ENCODE results near the gene ZNF507.

Gene ZNF507

DNA sequence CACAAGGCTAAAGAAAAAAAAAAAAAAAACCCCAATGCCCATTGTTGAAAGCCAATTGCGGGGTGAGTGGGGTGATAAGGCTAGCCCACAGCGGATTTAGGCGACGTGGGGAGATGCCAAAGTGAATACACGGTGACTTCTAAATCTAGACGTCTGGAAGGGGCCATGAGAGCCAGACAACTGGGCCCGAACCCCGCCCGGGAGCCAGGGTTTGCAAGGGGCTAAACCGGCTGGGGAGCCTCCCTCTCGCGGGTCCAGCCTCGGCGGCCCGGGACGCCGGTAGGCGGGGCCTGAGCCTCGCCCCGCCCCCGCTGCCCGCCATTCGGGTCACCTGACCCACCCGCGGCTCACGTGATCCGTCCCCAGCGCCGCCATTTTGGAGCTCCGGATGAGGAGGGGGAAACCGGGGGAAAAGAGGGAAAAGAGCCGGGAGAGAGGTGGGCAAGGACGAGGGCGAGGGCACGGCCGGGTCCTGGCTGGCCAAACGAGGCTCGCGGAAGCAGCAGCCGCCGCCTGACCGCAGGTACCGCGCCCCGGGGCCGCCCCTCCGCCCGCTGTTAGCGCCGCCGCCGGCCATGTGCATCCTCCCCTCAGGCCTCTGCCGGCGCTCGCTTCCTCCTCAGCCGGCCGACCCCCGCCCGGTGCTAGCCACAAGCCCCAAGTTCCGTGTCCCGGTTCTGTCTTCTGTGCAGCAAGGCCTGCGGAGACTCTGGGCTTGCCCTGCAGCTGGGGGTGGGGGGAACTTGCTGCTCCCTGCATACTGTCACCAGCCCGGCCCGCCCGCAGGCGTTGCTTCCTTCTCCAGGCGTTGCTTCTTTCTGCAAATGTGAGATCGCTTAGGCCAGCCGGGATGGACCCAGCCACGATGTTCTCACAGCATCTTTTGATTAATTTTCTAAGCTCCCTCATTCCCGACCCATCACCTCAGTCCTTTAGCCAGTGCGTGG lies at the start of gene ZNF507:
Gene ZNF507 (plus strand): TSS at position 350 of the 947 bp plus-strand sequence. CDS start 7,221 bp downstream, outside the sequence.
- peak; percentile 72 for DNase-seq

DNA sequence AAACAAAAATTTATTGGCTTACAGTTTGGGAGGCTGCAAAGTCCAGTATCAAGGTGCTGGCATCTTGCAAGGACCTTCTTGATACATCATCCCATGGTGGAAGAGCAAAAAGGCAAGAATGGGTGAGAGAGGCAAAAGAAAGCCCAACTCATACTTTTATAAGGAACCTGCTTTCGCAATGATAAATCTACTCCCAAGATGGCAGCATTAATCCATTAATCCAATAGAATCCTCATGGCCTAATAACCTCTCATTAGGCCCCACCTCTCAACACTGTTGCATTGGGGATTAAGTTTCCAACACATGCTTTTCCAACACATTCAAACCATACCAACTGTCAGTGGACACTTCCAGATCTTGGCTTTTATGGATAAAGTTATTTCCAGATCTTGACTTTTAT lies 48.7 kb upstream of the ZNF507 start:
- no peak for DNase-seq

DNA sequence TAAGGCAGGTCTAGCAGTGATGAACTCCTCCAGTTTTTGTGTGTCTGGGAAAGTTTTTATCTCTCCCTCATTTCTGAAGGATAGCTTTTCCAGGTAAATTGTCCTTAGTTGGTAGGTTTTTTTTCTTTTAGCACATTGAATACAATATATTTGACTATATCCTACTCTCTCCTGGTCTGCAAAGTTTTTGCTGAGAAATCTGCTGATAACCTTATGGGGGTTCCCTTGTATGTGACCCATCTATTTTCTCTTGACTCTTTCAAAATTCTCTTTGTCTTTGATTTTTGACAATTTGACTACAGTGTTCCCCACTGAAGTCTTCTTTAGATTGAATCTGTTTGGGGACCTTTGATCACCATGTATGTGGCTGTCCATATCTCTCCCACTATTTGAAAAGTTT lies 42.6 kb upstream of the ZNF507 start:
- DNase-seq, result no peak

DNA sequence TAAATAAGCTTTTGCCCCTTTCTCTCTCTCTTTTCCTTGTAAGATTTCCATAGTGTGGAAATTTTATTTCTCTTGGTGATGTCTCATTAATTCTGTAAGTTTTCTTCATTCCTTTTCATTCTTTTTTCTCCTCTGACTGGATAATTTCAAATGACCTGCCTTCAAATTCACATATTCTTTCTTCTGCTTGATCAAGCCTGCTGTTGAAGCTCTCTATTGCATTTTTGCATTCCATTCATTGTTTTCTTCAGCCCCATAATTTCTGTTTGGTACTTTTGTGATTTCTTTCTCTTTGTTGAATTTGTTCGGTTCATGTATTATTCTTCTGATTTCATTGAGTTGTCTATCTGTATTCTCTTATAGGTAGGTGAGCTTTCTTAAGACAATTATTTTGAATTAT lies 42.2 kb upstream of the ZNF507 start:
- no peak for DNase-seq

DNA sequence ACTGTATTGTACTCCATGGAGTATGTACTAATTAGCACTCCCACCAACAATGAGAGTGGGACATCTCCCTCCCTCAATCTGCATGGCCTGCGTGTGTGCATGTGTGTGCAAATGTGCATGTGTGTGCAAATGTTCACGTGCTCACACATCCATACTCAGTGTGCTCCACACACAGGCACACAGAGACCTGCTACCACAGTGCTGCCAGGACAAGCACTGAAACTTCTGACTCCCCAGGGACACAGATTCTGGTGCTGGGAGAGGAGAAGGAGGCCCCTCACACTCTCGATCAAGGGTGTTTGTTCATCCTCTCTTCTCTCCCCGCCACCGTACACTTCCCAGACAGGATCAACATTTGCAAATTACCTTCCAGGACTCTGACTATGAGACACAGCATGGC lies 37.8 kb upstream of the ZNF507 start:
- DNase-seq, result no peak

DNA sequence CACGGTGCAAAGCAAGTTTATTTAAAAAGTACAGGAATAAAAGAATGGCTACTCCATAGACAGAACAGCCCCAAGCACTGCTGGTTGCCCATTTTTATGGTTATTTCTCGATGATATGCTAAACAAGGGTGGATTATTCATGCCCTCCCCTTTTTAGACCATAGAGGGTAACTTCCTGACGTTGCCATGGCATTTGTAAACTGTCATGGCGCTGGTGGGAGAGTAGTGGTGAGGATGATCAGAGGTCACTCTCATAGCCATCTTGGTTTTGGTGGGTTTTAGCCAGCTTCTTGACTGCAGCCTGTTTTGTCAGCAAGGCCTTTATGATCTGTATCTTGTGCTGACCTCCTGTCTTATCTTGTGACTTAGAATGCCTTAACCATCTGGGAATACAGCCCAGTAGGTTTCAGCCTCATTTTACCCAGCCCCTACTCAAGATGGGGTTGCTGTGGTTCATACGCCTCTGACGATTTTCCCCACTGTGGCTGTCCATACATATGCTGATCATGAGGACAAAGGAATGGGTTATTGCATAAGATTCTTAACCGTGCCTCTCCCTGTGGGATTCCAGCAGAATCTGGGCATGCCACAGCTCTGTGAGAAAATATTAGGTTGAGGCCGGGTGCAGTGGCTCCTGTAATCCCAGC lies 36.9 kb upstream of the ZNF507 start:
- no peak for DNase-seq

DNA sequence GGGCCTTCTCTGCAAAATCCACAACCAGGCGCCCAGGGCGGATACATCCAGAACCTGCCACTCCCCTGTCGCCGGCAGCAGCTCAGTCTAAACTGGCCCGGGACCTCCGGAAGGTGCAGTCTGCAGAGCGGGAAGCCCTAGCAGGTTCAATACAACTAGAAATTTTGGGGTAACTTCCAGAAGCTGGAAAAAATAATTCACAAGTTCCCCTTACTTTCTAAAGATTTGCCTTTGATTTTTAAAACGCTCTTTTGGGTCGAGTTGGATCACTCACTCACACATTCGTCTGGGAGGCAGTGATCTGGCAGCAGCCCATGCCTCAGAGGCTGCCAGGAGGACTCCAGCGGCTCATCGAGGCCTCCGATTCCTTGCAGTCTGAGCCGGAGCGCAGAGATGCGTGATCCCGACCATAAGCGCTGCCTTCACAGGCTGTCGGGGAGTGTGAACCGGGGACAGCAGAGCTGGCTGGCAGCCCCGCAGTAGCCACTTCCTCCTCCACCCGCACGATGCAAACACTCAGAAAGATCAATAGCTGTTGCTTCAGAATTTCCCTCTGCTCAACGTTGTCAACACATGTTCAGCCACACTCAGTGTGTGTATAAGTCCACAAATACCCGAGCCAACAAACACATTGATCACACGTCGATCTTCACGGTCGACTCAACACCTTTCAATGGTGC lies 35.6 kb upstream of the ZNF507 start:
- DNase-seq, result no peak

DNA sequence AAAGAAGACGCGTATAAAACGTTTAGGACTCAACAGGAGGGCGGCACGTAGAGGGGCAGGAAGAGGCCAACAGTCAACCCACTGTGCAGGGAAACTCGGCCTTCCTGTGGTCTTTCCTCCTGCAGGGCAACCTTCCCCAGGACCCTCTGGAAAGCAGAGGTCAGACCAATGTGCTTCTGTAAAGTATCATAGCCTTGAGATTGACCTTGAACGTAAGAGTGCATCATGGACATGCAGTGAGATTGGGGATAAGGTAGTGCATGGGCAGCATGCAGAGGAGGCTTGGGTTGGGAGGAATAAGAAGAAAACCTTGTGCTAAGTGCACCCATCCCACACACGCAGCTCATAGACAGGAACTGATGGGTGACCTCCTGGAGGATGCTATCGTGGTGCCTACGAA lies 34.0 kb upstream of the ZNF507 start:
- no peak for DNase-seq

DNA sequence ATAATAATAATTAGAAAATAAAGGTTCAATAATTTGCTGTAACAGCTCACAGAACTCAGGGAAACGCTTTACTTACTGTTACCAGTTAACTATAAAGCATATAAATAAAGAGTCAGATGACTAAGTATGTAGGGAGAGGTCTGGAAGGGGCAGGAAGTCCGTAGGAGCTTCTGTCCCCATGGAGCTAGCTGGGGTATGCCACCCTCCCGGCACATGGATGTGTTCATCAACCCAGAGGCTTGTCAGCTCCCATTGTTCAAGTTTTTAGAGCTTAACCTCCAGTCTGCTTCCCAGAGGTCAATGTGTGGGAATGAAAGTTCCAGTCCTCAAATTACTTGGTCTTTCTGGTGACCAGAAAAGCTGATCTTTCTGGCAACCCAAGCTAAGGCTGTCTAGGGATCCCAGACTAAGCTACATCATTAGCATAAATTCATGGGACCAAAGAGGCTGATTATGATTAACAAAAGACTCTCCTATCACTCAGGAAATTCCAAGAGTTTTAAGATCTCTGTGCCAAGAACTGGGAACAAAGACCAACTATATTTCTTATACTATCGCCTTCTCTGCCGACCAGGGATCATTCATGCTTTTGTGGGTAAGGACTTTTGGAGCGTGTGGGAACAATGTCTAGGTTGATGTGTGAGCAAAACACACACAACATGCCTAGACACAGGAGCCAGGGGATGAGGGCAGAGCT lies 31.7 kb upstream of the ZNF507 start:
- DNase-seq, result no peak

DNA sequence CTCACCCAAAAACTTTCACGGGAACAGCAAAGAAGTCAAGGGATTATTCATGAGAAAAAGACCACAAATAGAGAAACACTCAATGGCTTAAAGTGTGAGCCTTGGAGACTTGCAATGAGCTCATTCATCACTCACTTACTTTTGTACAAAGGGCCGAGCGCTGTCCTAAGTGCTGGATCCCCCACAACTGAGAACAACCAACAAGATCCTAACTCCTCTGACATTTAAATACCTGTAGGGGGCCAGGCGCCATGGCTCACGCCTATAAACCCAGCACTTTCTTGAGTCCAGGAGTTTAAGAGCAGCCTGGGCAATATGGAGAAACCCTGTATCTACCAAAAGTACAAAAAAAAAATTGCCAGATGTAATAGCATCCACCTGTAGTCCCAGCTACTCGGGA lies 29.4 kb upstream of the ZNF507 start:
- DNase-seq, result no peak

DNA sequence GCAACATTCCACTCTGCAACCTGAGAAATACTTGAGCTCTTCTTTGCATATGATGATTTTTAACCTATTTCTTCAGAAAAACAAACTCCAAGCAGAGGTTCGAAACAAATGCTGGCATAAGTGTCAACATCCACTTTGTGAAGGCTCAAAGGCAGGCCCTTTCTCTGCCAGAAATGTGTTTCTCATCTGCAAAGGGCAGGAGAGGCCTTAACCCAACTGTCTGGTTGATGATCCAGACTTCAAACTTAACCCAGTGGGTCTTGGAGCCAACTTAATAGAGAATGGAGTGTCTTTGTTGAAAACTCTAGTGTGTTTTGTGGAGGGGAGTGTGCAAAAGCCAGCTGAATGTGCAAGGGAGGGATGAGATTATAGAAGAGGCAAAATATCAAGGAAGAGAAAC lies 28.3 kb upstream of the ZNF507 start:
- DNase-seq, result no peak

DNA sequence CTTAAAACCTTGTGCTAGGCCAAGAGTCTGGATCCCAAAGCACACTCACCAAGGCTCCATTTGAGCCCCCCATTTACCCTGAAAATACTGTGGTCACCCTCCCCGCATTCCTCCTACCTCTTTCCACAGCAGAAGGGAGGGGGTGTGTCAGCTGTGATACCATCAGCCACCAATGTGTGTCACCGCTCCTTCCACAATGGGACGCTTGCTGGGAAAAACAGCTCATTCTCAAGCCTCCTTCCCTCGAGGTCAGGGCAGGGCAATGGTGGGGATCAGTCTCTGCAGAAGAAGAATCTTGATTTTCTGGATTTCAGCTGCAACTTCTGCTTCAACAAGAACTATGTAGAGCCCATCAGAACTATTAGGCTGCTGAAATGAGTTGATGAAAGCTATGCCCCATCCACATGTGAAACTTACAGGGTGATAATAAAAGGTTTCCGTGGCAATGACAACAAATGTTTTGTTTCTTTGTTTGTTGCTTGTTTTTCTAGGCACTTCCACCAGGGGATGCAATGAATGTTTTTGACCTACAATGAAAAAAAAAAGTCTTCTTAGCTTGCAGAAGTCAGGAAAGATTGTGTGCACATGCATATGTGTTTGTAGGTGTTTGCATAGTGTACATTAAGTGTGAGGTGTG lies 26.4 kb upstream of the ZNF507 start:
- no peak for DNase-seq

DNA sequence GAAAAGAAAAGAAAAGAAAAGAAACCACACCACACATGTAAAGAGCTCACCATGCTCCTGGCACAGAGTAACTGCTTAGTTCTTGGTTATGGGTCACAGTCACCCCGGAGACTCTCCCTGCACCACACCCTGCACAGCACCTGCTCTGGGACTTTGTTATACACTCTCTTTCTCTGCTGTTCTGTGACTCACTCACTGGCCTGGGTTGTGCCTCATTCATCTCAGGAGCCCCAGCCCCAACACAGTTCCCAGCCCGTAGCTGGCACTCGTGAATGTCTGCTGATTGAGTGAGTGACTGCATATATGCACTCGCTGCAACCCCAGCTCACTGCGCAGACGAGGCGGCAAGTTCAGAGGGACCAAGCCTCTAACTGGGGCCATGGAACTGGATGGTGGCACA lies 22.9 kb upstream of the ZNF507 start:
- no peak for DNase-seq

DNA sequence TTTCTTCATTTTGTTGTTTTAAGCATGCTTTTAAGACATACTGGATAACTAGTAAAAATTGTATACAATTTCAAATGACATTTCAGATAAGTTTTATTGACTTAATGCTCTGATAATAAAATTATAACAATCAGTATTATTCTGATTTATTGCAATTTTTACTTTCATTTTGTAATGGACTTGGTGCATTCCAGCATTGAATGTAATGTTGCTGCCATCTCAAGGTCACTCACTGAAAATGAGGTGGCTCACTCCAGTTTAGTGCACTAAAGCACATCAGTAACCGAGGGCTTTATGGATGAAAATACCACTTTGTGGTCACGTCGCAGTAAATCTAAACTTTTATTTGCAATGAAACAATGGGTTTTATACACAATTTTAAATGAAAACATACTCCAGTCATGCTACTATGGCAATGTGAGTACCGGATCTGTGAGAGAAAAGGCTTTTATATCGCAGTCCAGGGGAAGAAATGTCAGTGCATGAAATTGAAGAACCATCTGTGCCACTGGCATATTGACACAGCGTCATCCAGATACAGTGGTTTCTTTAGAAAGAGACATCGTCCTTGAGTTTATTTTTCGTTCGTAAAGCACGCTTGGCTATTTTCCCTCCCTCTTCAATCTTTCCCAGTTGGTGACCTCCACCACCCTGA lies 20.7 kb upstream of the ZNF507 start:
- DNase-seq, result no peak

DNA sequence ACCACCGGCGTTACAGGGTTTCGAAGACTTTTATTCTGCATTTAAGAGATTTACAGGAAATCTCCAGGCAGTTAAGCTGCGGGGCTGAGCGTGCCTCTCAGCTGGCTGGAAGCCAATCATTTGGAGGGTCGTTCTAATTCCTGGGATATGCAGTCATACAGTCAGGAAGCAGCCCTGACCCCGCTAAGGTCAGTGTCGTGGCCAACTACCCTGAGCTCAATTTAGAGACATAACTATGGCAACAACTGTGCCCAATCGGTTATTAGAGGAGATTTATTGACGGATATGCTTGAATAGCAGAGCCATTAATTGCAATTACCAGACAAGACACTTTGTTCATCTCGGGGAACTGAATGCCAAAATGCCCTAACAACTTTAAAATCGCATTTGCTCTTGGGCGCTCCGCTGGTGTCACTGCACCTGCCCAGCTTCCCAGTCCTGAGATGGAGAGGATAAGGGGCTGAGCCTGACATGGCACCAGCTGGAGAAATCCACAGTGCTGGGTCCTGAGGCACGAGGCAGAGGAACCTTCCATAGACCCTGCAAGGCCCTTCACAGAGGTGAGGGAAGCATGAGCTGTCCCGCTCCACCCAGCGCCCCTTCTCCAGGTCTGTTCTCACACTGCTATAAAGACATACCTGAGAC lies 15.1 kb upstream of the ZNF507 start:
- no peak for DNase-seq

DNA sequence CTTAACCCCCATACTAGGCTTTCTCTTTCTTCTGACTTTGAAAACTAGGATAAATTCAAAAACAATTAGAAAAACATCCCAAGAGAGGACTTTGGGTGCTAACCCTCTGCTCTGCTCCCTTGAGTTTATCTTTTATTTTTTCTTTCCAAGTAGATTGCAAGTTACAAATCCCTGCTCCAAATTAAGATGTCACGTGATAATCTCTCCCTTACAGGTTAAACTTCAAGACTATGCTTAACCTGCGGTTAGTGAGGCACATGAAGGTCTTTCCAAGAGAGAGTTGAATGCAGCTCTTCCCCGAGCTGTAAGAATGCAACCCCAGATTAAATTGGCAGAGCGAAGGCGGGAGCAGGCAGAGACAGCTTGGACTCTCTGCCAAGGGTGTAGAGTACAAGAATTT lies 12.2 kb upstream of the ZNF507 start:
- DNase-seq, result no peak

DNA sequence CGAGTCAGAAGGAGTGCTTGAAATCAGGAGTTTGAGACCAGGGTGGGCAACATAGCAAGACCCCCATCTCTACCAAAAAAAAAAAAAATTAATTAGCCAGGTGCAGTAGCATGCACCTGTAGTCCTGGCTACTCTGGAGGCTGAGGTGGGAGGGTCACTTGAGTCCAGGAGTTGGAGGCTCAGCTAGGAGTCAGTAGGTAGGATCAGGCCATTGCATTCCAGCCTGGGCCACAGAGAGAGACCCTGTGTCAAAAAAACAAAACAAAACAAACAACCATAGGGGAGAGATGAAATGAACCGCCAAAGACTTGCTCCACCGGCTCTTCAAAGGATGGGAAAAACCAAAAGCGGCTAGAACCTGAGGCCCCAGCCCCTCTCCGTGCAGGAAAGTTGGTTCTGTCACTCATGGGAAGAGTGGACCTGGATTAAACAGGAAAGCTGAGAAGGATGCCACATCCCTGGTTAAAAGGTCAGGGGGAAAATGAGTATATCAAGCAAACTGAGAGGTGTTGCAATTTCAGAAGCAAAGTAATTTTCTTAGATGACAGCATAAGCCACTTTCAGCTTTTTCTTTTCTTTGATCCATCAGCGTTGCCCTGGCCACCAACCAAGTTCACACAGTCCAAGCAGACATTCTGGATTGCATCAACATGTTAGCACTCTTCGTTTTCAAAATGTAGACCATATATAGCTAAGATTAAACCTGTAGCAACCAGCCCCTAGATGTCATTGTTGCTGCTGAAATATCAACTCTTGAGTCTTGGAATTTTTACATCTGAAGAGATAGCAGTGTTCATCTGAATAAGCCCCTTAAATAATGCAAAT lies 8.9 kb upstream of the ZNF507 start:
- DNase-seq, result no peak

DNA sequence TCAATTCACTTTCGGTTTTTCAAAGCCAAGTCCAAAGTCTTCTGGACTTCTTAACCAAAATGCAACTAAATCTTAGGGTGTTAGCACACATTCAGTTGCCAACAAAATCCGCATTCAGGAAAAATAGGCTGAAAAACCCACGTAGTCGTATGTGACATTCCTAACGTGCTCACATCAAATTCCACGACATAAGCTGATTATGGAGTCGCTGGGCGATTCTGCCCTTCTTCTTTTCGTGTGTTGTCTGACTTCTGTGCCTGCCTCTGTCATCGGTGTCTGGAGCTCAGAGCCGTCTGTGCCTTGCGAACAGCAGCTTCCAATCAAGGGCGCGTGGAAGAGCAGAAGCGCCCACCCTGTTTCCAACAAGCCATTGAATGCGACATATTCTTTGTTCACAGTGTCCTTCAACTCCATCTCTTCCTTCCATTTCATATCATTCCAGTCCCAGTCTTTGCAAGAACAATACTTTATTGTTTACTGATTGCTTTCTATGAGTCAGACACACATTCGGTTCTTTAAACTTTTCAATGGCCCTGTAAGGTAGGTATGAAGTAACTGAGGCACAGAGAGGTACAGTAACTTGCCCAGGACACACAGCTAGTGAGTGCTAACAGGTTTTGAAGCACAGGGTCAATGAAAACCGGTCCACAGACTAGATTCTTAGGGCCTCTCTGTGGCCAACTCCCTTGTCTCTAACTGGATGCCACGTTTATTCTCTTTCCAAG lies 8.2 kb upstream of the ZNF507 start:
- DNase-seq, result no peak

DNA sequence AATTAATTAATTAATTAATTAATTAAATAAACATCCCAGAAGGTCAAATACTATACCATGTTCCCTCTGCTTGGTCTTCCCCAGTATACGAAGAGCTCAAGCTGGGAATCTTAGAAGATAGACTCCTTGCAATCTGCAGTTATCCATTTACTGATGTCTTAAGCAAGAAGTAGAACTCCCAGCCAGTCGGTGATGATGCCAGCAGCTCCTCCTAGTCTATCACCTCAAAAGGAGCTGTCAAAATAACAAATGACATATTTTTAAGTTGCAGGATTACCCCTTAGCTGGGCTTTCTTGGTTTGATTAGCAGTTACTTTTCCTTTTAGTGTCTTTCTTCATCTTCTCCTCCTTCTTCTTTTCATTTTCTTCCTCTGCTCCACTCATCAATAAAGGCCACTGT lies 6.0 kb upstream of the ZNF507 start:
- no peak for DNase-seq
